Naive thymus-derived CD8-positive, alpha-beta T cell (primary cell): Measurements from ENCODE around the gene NACAD. TPM values are rescaled to one million over a fixed set of nuclear protein-coding genes. Genes with fewer than 3 reads are reported as not detected.

Source experiments
- ATAC-seq, 2 donors: fragments of 150-1000 bp; cut with Tn5 transposase in 1 of 2; sonication (Bioruptor Pico), chemical (Tn5 transposase) in 1 of 2; 1 replicate in 1 of 2; 2 replicates in 1 of 2; pipeline ENCODE4 v1.10.0; 2021; ENCODE audit warnings: mild to moderate bottlenecking in 2 of 2, moderate library complexity in 2 of 2
- POLR2A ChIA-PET: fragments of 350-600 bp; sonication (Branson Sonifier 250); formaldehyde crosslinking; loops from one replicate; lab custom pipeline; 2021; ENCODE audit warnings: antibody characterized with exemption; lab: Charles Lee
- DNase-seq, 10 donors: peaks; one replicate each; pipeline versions ENCODE4 v3.0.0 to v3.0.0-alpha.2; 2020 to 2022
- H3K27ac Mint-ChIP-seq, 10 donors: one replicate each; pipeline ENCODE4 v1.8.0; 2020 to 2022; ENCODE audit warnings: mild to moderate bottlenecking in 10 of 10, mixed read lengths in 10 of 10, moderate library complexity in 4 of 10, inconsistent platforms in 1 of 10
- H3K27me3 Mint-ChIP-seq, 5 donors: one replicate each; pipeline ENCODE4 v1.8.0; 2021 to 2022; ENCODE audit warnings: mixed read lengths in 5 of 5
- H3K36me3 Mint-ChIP-seq, 3 donors: one replicate each; pipeline ENCODE4 v1.8.0; 2020 to 2022; ENCODE audit warnings: mixed read lengths in 3 of 3, mild to moderate bottlenecking in 2 of 3, inconsistent platforms in 1 of 3
- H3K4me1 Mint-ChIP-seq, 4 donors: one replicate each; pipeline ENCODE4 v1.8.0; 2021 to 2022; ENCODE audit warnings: mixed read lengths in 4 of 4
- H3K4me3 Mint-ChIP-seq, 10 donors: one replicate each; pipeline ENCODE4 v1.8.0; 2020 to 2022; ENCODE audit warnings: mild to moderate bottlenecking in 10 of 10, mixed read lengths in 10 of 10, moderate library complexity in 6 of 10, inconsistent platforms in 1 of 10
- H3K9me3 Mint-ChIP-seq, 9 donors: one replicate each; pipeline ENCODE4 v1.8.0; 2020 to 2022; ENCODE audit warnings: mixed read lengths in 9 of 9, mild to moderate bottlenecking in 3 of 9, inconsistent platforms in 1 of 9, moderate library complexity in 1 of 9
- polyA plus RNA-seq, 3 donors: library from polyadenylated mRNA; unstranded; fragments of 300-500 nt; fragmentation: Illumina TruSeq; gene quantifications; one replicate each; pipeline ENCODE4 v1.2.3, GENCODE V29; 2021
- total RNA-seq, 8 experiments: library from RNA in 2 of 8; stranded (reverse) in 2 of 8; gene quantifications; one replicate each; pipeline ENCODE4 v1.2.3 and lab custom pipeline; 2021 to 2026

Gene NACAD
- total and polyA plus RNA-seq, 5 experiments from 2014 or later, result 0.06 to 0.16 (median 0.15) TPM

- DNase-seq (peak in 1 of 10 donors; percentile 51), ATAC-seq (no peak)
- Mint-ChIP-seq H3K27ac (no peak overlapping the region), H3K27me3 (peaks cover 0 to 6% (median 0%) of the 10 kb centered on the region in 5 donors), H3K9me3 (no peaks in the 10 kb centered on the region), H3K4me3 (peak overlapping the region in 1 of 10 donors; percentile 12), H3K36me3 (no peaks in the 10 kb centered on the region), H3K4me1 (peaks cover 3 to 10% (median 8%) of the 10 kb centered on the region in 4 donors)
- POLR2A ChIA-PET, result interaction anchor here (0.6 to 2.1 kb wide), 3 partner anchors 25 to 1321 kb away, joined by 3 to 6 read pairs (median 5); no protein-coding TSS in a partner anchor
Measured at GRCh38 chr7:45085619-45086200, 3.1 kb downstream of the NACAD start.

GRCh38 chr7:45084901-45085618 lies 3.7 kb downstream of the NACAD start:
- Mint-ChIP-seq H3K27me3 (peaks cover 0 to 4% (median 0%) of the 10 kb centered on the region in 5 donors), H3K9me3 (no peaks in the 10 kb centered on the region), H3K4me3 (no peak overlapping the region), H3K36me3 (no peaks in the 10 kb centered on the region), H3K4me1 (peaks cover 5 to 10% (median 8%) of the 10 kb centered on the region in 4 donors), H3K27ac (peak overlapping the region in 3 of 10 donors; percentile 21 to 75 (median 43))
- POLR2A ChIA-PET, result interaction anchor here (0.6 to 2.1 kb wide), 2 partner anchors 26 to 1320 kb away, joined by 5 to 6 read pairs; no protein-coding TSS in a partner anchor
- DNase-seq (peak in 1 of 10 donors; percentile 24), ATAC-seq (no peak)

GRCh38 chr7:45084336-45084735 lies 4.4 kb downstream of the NACAD start:
- no peaks in the 10 kb centered on the region for H3K27me3 Mint-ChIP-seq
- POLR2A ChIA-PET, result no interaction called here
- no peaks in the 10 kb centered on the region for H3K36me3 Mint-ChIP-seq

GRCh38 chr7:45082831-45083331 lies 5.9 kb downstream of the NACAD start:
- Mint-ChIP-seq H3K4me1 (peaks cover 2 to 21% (median 11%) of the 10 kb centered on the region in 4 donors), H3K27ac (peak overlapping the region in 1 of 10 donors; percentile 53), H3K9me3 (no peaks in the 10 kb centered on the region), H3K4me3 (no peak overlapping the region), H3K27me3 (no peaks in the 10 kb centered on the region), H3K36me3 (peaks cover 0 to under 1% (median 0%) of the 10 kb centered on the region in 3 donors)
- POLR2A ChIA-PET, result no interaction called here
- ATAC-seq (no peak), DNase-seq (peak in 1 of 10 donors; percentile 34)

More at GRCh38 chr7:45084336-45084735, 4.4 kb downstream of the NACAD start:
- Mint-ChIP-seq H3K27ac (peak overlapping the region in 1 of 10 donors; percentile 75), H3K4me3 (no peak overlapping the region), H3K4me1 (peaks cover under 1 to 10% (median 5%) of the 10 kb centered on the region in 4 donors), H3K9me3 (no peaks in the 10 kb centered on the region)
- DNase-seq (peak in 1 of 10 donors; percentile 35), ATAC-seq (no peak)

GRCh38 chr7:45082031-45082830 lies 6.5 kb downstream of the NACAD start:
- no peak overlapping the region for H3K4me3 Mint-ChIP-seq
- H3K9me3 Mint-ChIP-seq, result no peaks in the 10 kb centered on the region
- H3K36me3 Mint-ChIP-seq, result peaks cover 0 to 5% (median 0%) of the 10 kb centered on the region in 3 donors
- H3K27ac Mint-ChIP-seq, result no peak overlapping the region
- peak in 1 of 10 donors; percentile 57 for DNase-seq
- POLR2A ChIA-PET, result interaction anchor here (2.5 kb wide), 1 partner anchor 29 kb away, joined by 13 read pairs; the partner anchor contains the start of gene TBRG4
- ATAC-seq, result no peak
- peaks cover 2 to 23% (median 12%) of the 10 kb centered on the region in 4 donors for H3K4me1 Mint-ChIP-seq
- no peaks in the 10 kb centered on the region for H3K27me3 Mint-ChIP-seq

- no peaks in the 10 kb centered on the region for H3K27me3 Mint-ChIP-seq
- no peak for ATAC-seq
- H3K9me3 Mint-ChIP-seq, result no peaks in the 10 kb centered on the region
- peak overlapping the region in 1 of 10 donors; percentile 53 for H3K27ac Mint-ChIP-seq
- H3K4me3 Mint-ChIP-seq, result no peak overlapping the region
- H3K4me1 Mint-ChIP-seq, result peaks cover 2 to 27% (median 14%) of the 10 kb centered on the region in 4 donors
- POLR2A ChIA-PET, result interaction anchor here (1.4 to 2.5 kb wide), 2 partner anchors 29 to 96 kb away, joined by 3 to 13 read pairs; partner anchors contain the start of gene TBRG4
- peaks cover 0 to 11% (median 0%) of the 10 kb centered on the region in 3 donors for H3K36me3 Mint-ChIP-seq
- DNase-seq, result peak in 1 of 10 donors; percentile 56
Measured at GRCh38 chr7:45081670-45081974, 7.1 kb downstream of the NACAD start.

GRCh38 chr7:45080958-45081669 lies 7.7 kb downstream of the NACAD start:
- Mint-ChIP-seq H3K27me3 (no peaks in the 10 kb centered on the region), H3K4me1 (peaks cover 2 to 31% (median 15%) of the 10 kb centered on the region in 4 donors), H3K4me3 (no peak overlapping the region), H3K36me3 (peaks cover 0 to 15% (median 2%) of the 10 kb centered on the region in 3 donors), H3K9me3 (no peaks in the 10 kb centered on the region), H3K27ac (peak overlapping the region in 8 of 10 donors; percentile 29 to 89 (median 60))
- POLR2A ChIA-PET, result interaction anchor here (0.9 to 2.5 kb wide), 7 partner anchors 8 to 195 kb away, joined by 3 to 13 read pairs (median 4); partner anchors contain the start of genes MYO1G, NACAD, PURB and TBRG4
- ATAC-seq (peak in 1 of 2 donors; percentile 5), DNase-seq (peak in 1 of 10 donors; percentile 32)

- ATAC-seq, result peak; percentile 22 to 39
Measured at GRCh38 chr7:45080265-45080957, 8.4 kb downstream of the NACAD start.

GRCh38 chr7:45078125-45078681 lies 10.6 kb downstream of the NACAD start:
- ATAC-seq (no peak), DNase-seq (peak in 1 of 10 donors; percentile 8)
- POLR2A ChIA-PET, result no interaction called here
- peaks cover 22 to 40% (median 23%) of the 10 kb centered on the region in 4 donors for H3K4me1 Mint-ChIP-seq
- H3K36me3 Mint-ChIP-seq, result peaks cover 0 to 43% (median 6%) of the 10 kb centered on the region in 3 donors
- H3K27me3 Mint-ChIP-seq, result no peaks in the 10 kb centered on the region
- H3K9me3 Mint-ChIP-seq, result no peaks in the 10 kb centered on the region
- peak overlapping the region in 5 of 10 donors; percentile 4 to 84 (median 41) for H3K27ac Mint-ChIP-seq
- H3K4me3 Mint-ChIP-seq, result peak overlapping the region in 1 of 10 donors; percentile 22

More at GRCh38 chr7:45080265-45080957, 8.4 kb downstream of the NACAD start:
- Mint-ChIP-seq H3K9me3 (no peaks in the 10 kb centered on the region), H3K27ac (peak overlapping the region; percentile 29 to 89 (median 66)), H3K36me3 (peaks cover 0 to 21% (median 3%) of the 10 kb centered on the region in 3 donors), H3K4me1 (peaks cover 5 to 35% (median 18%) of the 10 kb centered on the region in 4 donors), H3K4me3 (no peak overlapping the region), H3K27me3 (no peaks in the 10 kb centered on the region)
- POLR2A ChIA-PET, result interaction anchor here (0.9 to 2.5 kb wide), 7 partner anchors 9 to 195 kb away, joined by 3 to 13 read pairs (median 4); partner anchors contain the start of genes MYO1G, NACAD, PURB and TBRG4
- DNase-seq, result peak in 1 of 10 donors; percentile 58

GRCh38 chr7:45077579-45077978 lies 11.2 kb downstream of the NACAD start:
- no peak overlapping the region for H3K4me3 Mint-ChIP-seq
- no peaks in the 10 kb centered on the region for H3K9me3 Mint-ChIP-seq
- POLR2A ChIA-PET, result interaction anchor here (0.8 to 1.5 kb wide), 2 partner anchors 50 to 103 kb away, joined by 3 to 5 read pairs; no protein-coding TSS in a partner anchor
- ATAC-seq (no peak), DNase-seq (no peak)
- peak overlapping the region in 3 of 10 donors; percentile 14 to 84 (median 48) for H3K27ac Mint-ChIP-seq
- no peaks in the 10 kb centered on the region for H3K27me3 Mint-ChIP-seq
- peaks cover 0 to 49% (median 6%) of the 10 kb centered on the region in 3 donors for H3K36me3 Mint-ChIP-seq
- H3K4me1 Mint-ChIP-seq, result peaks cover 23 to 40% (median 28%) of the 10 kb centered on the region in 4 donors
